Activated T-helper 9 cell treated with anti-CD3 and anti-CD28 coated beads, Interleukin-2, amount 50 U/mL, for 16 hours (primary cell): ENCODE results near the gene SMAD3.
"Not testable (repeated sequence)": the region's sequence is repeated elsewhere in the genome, so short reads cannot be mapped to it uniquely, and the experiment has no call there.

Source experiments
- DNase-seq: peaks from one replicate; pipeline ENCODE4 v3.0.0-alpha.2; 2020; ENCODE audit warnings: low read depth

SMAD3 gene

DNA sequence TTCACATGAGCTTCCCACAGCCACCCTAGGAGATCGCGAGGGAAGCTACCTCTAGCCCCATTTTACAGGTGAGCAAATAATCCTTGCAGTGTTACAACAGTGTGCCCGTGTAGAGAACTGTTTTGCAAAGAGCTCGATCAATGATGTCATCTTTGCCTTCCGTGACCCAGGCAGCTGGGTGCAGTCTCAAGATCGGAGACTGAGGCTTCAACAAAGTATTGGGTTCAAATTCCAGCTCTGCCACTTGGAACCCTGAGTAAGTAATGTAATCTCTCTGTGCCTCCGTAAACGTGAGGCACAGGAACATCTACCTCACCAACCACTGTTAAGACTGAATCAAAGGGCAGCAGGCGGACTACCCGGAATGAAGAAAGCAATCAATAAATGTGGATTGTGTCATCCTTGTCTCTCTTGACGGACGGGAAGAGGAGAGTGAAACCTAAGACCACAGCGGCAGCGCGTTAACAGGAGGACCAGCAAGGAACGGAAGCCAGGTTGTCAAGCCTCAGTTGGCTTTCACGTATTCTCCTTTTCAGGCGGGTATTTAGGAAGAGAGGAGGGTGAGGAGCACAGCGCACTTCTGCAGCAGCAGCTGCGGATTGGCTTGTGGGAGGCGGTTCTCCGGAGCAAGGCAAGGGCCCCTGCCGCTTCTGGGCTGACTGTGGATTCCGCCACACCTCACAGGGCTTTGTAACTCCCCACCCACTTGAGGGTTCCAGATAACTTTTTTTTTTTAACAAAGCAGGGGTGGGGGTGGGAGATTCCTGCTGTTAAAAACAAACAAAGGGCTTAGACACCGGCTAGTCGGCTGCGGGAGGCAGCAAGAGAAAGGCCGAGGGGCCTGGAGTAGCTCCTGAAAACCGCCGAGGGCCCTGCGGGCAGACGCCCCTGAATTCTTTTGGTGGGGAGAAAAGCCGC, 1.5 kb upstream of the SMAD3 start:
- no peak for DNase-seq

DNA sequence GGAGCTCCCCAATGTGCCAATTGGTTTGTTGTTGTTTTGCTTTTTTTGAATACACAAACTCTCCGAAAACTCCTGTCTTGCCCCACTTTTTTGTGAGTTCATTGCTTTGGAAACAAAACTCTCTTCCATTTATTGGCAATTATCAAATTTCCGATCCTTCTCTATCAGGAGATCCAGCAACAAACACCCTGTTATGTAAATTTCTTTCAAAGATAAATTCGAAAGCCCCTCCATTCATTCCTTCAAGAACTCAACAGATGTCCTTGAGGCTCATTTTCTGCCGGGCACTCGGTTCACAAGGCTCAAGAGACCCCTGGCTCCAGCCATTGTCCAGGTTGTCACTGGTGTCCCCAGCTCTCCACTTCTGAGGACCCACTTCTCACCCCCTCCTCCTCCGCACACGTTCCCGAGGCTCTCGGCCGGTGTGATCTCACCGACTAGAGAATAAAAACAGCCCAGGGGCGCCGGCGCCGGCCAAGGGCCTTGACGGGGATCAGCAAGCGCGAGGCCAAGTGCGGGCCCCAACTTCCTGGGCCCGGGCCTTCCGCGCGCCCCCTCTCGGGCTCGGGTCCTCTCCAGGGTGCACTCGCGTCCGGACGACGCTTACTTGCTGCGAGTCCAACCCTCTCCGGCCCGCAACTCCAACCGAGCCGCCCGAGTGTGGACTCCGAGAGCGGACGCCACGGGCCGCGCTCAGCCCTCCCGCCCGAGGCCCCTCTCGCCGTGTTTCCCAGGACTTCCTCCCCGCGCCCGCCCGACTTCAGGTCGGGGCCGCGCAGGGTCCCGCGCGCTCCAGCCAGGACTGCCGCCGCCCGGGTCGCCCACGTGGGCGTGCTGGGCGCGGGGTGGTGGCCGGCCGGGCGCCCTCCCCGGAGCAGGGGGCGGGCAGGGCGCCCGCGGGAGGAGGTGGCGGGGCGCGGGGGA, 533 bp upstream of the SMAD3 start:
- DNase-seq, result no peak

DNA sequence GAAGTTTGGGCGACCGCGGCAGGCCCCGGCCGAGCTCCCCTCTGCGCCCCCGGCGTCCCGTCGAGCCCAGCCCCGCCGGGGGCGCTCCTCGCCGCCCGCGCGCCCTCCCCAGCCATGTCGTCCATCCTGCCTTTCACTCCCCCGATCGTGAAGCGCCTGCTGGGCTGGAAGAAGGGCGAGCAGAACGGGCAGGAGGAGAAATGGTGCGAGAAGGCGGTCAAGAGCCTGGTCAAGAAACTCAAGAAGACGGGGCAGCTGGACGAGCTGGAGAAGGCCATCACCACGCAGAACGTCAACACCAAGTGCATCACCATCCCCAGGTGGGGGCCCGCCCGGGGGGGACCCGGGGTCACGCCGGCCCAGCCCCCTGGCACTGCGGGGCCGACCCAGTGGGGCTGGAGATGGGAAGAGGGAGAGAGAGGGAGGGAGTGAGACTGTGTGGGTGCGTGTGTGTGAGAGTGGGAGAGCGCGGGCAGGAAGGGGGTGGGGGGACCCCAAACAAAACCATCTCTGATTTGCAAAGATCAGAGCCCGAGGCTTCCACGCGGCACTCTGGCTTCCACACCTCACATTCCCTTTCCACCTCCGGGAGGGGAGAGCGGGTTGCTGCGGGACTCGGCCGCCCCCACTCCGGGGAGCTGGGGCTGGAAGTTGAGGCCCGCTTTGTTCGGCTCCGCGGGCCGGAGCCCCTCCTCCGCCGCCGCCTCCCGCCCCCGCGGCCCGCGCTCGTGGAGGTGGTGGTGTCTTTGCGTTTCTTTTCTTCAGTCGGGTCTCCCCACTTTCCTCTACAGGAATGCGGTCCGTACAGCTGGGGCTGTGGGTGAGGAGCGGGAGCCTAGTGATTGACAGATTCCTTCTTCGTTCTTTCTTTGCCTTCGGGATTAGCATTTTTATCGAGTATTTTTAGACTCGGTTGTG, 898 bp downstream of the SMAD3 start:
- DNase-seq, result no peak

DNA sequence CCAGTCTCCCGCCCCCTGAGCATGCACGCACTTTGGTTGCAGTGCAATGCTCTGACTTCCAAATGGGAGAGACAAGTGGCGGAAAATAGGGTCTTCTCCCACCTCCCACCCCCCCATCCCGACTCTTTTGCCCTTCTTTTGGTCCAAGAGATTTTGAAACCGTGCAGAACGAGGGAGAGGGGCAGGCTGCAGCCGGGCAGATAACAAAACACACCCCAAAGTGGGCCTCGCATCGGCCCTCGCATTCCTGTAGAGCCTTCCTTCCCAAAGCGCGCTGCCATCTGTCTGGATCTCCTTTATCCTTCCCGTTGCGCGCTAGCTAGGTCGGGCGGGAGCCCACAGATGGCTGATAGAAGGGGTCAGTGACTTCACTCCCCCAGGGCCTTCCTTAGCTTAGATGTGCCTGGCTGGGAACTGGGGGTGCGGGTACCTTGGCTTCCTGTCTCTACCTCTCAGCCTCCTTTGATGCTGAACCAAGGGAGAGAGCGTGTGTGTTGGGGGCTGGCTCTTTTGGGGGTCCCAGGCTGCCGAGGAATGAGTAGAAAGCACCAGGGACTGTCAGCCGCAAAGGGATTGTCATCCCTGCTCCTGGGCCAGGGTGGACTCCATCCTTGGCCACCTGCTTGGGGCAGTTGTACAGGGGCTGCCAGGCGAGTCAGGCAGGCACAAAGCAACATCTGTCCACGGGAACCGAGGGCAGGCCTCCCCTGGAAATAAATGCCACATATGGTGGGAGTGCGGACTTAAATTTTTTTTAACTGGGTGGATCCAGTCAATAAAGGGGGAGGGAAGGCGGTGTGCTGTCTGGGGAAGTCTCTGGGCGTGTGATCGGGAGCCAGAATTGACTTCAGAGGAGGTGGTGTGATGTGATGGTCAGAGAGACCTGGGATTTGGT, 1.8 kb downstream of the SMAD3 start:
- DNase-seq, result no peak

DNA sequence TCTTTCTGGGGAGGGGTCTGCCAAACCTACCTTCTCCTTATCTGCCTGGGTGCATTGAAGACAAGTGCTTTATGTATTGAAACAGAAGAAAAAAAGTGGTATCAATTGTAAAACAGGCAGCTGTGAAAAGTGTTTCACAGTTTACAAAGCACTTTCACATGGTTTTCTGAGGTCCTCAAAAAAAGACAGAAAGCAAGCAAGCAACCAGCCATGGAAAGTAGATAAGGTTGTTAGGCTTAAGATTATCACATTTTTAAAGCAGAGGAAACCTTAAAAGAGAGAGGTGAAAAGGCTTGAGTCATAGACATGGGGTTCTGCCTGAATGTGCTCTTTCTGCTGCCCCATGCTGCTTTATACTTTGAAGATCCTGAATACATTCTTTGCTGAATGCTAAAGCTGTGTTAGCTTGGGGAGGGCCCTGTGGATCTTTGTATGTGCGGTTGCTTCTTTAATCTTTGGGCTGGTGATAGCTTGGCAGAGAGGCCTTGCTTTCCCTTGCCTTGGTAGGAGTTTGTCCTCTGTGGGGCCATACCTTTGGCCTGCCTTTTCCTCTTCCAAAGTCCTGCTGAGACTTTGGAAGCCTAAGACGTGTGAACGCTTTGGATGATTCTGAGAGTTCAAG, 2.6 kb downstream of the SMAD3 start:
- DNase-seq, result no peak

DNA sequence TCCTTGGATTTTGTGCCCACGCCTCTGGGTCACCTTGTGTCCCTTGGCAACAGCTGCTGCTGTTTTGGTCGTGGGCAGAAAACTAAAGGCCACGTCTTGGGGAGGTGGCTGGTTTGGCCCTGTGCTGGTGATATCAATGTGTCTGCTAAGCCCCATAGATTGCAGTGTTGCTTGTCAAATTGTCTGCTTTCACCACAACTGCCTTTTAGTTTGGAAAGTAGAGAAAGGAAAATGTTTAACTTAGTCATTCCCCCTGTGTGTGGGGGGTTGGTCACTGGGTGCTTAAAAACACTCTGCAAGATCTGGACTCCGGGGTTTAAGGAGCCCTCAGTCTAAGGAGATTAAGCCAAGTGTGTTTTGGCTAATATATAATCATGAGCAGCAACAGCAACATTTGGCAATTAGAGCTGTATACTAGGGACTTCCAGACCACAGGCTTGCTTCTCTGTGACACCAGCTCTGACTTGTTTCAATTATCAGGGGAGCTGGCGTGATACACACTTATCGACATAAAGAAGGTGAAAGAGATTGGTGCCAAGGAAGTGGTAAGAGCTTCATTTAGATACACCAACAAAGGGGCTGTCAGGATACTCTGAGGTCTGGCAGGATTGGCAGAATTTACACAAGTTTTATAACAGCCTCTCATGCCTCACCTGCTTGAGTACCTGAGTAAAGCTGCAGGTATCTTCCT, 3.5 kb downstream of the SMAD3 start:
- no peak for DNase-seq

GRCh38 chr15:67070150-67070549, 4.7 kb downstream of the SMAD3 start:
- DNase-seq, result no peak

DNA sequence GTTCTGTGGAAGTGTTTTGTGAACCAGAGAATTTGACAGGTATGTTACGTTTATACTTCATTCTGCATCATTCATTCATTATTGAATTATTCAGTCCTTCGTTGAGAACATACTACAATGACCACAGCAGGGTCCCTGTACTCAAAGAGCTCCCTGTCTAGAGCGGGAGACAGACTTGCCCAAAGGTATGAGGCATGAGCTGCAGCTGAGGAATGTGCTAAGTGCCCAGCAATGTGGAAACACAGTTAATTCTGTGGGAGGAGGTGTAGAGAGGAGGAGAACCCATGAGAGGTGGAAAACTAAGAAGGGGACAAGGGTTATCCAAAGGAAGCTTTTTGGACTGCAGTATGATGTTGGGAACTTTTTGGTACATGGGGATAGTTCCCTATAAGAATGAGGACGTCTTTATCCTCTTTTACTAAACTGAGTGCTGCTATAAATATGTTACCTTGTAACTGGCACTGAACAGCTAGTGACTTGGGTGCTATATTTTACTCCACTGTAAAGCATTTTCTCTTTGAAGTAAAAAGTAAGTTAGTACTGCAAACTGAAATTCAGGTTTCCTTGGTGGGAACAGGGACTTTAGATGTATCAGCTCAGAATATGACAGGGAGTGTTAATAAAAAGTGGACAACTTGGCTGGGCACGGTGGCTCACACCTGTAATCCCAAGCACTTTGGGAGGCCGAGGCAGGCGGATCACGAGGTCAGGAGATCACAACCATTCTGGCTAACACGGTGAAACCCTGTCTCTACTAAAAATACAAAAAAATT, 5.7 kb downstream of the SMAD3 start:
- no peak for DNase-seq

DNA sequence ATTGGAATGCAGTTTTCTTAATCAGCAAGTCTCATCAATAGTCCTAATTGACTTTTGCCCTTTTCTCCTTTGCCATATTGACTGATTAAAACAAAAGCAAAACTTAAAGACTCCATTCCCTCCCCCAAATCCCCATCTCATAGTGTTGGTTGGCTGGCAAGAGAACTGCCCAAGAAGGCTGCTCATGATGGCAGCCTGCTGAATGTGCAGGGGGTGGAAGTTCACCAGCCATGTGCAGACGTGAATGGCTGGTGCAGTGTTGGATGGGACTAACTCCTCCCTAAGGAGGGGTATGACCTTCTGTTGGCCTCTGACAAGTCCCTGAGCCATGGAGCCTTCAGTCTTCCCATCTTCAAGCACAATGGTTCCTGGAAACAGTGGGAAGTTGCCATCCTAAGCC, 7.0 kb downstream of the SMAD3 start:
- DNase-seq, result no peak

- DNase-seq, result no peak
Measured at GRCh38 chr15:67072958-67073357, 7.6 kb downstream of the SMAD3 start.

- no peak for DNase-seq
Measured at GRCh38 chr15:67074886-67075229, 9.5 kb downstream of the SMAD3 start.

GRCh38 chr15:67075555-67076135, 10.2 kb downstream of the SMAD3 start:
- not testable (repeated sequence) for DNase-seq

DNA sequence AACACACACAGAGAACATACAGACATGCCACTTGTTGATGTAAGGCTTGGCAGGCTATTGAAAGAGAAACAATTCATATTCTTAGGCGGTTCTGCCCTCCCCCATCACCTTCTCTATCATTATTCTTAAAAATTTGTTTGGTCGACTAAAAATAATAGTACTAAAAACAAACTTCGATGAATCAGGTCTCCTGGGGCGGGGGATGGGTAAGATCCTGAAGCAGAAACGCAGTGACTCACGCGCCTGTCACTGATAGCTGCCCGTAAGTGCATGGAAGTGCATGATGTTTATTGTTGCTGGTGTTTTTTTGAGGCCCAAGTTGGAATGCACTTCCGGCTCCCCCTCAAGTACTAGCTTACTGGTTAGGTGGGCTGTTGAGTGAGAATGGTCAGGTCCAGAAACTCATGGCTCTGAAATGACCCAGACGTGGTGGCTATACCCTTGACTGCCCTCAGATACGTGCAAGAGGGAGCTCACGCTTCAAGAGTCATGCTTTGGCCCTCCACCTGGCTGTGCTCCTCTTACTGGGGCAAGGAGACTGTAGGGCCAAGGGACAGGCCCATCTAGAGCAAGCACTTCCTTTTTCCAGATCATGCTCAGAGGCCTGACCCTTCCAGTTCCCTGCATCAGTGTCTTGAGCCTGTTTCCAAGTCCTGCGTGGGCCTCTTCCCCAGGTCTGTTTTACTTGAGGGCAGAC, 10.9 kb downstream of the SMAD3 start:
- peak; percentile 47 for DNase-seq

DNA sequence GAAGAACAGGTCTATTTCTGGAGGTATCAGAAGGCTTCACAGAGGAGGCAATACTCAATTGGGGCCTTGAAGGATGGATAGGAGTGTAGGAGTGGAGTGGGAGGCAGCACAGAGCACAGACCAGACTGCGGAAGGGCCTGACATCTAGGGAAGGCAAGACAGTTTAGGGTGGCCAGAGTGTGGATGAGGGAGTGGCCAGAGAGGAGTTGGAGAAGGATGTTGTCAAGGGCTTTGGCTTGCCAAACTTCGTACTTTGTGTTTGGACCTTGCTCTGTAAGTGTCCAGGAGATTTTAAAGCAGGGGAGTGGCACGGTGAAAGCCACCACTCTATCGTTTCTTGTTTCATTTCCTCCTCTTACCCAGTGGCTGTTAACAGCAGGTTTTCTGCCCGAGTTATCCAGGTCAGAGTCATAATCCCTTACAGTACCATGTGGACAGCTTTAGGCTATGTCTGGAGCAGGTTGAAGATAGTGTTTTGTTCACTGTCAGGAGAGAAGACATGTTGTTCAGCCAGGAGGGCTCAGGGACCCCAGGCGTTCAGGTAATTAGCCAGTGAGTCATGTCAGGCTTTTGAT, 12.3 kb downstream of the SMAD3 start:
- DNase-seq, result no peak

DNA sequence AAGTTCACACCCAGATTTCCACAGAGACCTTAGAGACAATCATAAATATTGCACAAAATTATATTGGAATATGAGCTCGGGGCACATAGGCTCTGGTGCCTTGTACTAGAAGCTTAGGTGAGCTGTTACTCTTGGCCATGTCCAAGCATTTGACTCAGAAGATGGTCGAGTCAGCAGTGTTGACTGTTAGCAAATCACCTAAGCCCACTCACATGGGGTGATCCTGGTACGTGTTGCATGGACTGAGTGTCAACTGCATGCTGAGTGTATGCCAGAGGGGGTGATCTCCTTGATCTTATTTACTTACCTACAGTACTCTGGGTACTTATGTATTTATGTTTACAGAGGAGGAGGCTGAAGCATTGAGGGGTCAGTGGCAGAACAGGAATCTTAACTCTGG, 14.0 kb downstream of the SMAD3 start:
- DNase-seq, result no peak

GRCh38 chr15:67080118-67080899, 14.9 kb downstream of the SMAD3 start:
- DNase-seq, result no peak

DNA sequence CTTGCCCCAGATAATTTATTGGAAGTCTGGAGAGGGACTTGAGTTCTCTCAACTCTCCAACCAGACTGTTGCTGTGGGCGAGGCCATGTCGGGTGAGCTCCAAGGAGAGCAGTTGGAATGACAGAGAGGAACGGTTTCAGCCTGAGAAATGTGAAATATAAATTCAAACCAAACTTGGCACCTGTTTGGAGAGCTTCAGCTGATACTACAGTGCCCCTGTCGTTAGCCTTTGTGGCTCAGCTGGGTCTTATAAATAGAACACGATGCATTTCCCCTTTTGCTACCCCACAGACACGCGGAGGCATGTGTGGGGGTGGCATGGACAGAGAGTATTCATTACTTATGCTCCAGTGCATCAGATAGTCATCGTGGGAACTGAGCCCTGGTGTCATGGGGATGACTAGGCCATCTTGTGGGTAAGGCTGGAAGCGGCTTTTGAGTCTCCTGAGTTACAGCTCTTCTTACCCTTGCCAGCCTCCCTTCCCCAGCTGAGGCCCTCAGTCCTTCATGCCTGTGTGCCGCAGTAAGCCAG, 15.6 kb downstream of the SMAD3 start:
- DNase-seq, result peak; percentile 50
